Central memory CD4-positive, alpha-beta T cell (primary cell): Measurements from ENCODE around the gene INPP5A.
"Not testable (repeated sequence)": the region's sequence is repeated elsewhere in the genome, so short reads cannot be mapped to it uniquely, and the experiment has no call there.

ENCODE experiments used
- DNase-seq: peaks from one replicate; pipeline ENCODE4 v3.0.0; 2022

Gene INPP5A

DNA sequence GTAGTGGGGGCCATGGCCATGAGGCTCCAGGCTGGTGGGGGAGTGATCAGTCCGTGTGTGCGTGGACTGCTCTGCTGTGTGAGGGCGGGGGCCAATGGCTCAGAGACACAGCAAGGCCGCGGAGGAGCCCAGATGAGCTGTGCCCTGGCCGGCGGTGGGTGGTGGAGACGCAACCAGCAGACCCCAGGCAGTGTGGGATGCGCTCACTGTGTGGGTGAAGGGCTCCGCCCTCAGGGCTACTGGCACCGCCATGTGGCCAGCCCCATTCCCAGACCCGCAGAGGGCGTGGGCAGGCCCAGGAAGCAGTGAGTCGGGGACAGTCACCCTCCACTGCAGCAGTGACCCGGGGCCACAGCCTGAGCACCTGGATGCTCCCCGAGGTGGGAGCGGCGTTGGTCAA, 239.2 kb downstream of the INPP5A start:
- DNase-seq: no peak

DNA sequence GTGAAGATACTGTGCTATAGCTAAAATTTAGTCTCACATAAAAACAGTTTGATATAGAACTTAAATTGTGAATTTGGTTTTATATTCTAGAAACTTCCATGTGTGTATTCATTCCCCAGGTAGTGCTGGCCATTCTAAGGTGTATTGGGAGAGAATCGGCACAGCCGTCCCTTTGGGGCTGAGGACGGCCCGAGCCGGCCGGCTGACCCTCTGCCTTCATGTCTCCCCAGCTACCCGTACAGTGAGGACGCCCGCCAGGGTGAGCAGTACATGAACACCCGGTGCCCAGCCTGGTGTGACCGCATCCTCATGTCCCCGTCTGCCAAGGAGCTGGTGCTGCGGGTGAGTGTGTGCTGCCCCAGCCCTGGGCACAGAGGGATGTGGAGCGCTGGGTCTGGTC, 239.9 kb downstream of the INPP5A start:
- DNase-seq: no peak

DNA sequence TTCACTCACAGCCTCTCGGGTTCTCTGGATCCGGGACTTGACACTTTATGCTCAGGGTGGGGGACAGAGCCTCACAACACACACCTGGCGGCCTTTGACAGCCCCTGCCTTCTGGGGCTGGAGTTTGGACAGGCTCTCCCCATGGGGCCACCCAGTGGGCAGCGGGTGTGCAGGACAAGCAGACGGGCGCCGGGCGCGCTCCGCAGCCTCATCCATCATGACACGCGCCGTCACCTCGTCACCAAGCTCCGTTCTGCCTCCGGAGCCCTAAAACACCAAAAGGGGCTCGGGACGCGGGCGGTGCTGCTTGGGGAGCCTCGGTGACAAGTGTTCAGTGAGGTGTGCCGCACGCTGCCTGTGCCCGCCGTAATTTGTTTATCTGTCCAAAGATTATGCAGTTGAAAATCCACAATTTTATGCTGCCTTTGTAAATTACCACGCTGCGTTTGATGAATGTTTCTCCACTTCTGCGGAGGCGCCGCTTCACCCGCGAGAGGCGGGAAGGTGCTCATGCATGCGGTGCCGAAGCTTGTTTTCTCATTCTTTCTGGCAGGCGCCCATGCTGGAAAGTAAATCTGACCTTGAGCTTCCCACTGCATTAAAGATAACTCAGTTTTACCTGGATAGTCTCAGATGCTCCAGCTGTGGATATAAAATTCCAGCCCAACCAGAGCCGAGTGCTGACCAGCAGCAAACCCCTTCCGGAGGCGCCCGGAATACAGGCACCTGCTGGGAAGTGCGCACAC, 242.1 kb downstream of the INPP5A start:
- DNase-seq: no peak

DNA sequence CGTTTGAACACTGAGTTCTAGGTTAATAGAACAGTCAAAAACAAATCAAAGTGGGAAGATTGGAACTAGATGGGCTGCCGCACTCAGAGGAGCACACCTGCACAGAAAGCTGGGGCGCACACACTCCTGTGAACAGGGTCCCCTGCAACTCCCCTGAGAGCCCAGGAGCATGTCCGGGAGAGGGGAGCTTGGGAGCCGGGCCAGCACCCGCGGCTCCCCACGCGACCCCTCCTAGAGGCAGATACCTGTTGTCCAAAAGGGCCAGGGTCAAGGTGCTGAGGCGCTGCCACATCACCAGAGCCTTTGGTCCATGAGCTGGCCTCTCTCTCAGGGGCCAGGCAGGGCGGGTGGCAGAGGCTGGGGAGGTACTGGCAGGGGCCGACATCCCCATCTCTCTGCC, 242.8 kb downstream of the INPP5A start:
- DNase-seq: no peak

DNA sequence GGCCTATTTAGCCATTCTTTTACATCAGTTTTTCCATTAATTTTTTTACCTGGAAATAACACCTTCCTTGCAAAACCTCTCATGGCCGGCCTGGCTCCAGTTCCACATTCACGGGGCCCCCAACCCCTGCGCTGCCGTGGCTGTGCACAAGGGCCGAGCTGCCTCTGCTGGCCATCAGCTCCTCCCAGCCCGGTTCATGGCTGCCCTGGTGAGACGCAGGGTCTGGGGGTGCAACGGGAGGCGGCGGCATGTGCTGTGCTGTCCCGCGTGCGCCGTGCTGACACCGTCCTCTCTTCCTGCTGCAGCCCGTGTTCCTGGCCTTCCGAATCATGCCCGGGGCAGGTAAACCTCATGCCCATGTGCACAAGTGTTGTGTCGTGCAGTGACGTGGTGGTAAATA, 244.0 kb downstream of the INPP5A start:
- DNase-seq: no peak

DNA sequence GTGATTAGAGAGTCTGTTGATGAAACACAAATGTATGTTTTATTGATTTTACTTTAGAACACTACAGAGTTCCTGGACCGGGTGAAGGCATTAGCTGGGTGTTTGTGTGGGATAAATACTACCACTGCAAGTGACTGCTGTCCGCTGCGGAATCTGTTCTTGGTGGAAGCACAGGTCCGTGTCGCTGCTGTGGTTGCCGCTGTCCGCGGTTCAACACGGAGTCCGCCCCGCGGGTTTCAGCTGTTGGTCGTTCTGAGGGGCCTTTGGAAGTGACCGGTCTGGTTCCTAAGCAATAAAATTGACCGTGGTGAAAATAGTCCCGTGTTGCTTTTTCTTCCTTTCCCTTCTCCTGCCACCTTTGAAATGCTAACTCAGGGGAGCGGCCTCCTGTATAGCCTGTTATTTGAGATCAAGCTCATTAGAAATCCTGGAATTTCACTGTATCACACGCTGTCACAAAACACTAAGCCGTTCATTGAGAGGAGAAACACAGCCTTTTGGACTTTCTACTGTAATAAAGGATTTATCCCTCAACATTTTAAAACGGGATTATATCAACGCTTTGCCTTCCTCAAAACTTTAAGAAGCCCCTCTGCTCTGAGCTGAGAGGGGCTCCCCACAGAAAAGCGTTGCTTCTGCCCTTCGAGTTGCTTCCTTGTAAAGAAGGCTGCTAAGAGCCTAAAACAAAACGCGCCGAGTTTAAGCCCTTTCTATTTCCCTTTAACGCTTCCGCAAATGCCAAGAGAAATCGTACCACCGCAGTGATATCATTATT, 245.8 kb downstream of the INPP5A start:
- no peak for DNase-seq

DNA sequence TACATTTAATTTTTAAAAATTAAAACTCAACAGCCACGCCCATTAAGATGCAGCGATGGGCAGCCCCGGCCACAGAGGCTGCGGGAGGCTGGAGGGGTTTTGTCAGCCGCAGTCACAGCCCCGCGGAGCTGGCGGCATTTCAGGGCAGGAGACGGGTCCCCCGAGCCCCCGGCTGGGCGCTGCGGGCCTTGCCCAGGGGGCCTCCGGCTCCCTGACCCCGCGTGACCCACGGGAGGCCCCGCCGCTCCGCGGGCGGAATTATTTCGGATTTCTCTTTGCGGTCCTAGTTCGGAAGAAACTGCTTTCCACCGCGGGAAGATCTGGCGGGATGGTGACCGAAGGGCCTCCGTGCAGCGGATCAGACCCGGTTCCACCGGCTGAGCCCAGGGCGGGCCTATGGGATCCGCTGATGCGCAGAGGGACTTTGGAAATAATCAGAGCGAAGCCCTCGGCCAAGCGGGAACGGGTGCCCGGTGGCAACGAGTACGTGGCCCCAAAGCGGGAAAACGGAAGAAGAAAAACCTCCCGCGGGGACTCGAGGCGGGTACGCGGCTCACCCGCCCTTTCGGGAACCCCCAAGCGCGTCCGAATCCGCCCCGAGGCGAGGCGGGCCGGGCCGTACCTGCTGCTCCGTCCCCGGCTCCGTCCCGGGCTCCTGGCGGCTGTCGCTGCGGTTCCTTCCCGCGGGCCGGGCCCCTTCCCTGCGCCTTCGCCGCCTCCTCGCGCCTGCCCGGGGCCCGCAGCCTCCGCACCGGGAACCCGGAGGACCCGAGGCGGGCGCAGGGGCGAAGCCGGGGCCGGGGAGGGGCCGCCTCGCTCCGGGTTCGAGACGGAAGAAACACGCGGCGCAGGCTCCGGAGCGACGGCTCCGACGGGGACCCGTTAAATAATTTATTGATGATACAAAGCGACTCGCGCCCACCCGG, 246.6 kb downstream of the INPP5A start:
- no peak for DNase-seq

DNA sequence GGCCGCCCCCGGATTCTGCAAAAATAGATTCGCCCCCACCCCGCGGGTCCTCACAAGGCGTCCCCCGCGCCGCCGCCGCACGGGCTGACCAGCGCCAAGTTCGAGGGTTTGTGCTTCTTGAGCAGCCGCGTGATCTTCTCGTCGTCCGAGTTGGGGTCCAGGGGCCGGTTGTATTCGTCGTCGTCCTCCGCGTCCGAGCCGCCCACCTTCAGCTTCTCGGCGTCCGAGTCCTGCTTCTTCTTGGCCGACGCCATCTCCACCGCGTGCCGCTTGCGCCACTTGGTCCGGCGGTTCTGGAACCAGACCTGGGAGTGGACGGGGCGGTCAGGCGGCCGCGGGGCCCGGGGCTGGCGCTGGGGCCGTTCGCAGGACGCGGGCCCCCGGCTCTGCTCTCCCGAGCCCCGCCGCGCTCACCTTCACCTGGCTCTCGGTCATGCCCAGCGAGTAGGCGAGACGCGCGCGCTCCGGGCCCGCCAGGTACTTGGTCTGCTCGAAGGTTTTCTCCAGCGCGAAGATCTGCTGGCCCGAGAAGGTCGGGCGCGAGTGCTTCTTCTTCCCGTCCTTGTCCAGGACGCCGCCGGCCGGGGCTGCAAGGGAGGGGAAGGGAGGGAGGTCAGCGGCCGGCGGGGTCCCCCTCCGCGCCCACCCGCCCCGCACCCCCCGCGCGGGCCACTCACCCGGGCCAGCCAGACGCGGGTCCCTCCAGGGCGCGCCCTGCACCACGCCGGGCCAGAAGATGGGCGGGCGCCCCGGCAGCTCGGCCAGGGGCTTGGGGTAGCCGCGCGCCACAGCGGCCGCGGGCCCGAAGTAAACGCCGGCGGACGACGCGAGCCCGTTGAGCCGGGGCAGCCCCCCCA, 247.5 kb downstream of the INPP5A start:
- DNase-seq: no peak

DNA sequence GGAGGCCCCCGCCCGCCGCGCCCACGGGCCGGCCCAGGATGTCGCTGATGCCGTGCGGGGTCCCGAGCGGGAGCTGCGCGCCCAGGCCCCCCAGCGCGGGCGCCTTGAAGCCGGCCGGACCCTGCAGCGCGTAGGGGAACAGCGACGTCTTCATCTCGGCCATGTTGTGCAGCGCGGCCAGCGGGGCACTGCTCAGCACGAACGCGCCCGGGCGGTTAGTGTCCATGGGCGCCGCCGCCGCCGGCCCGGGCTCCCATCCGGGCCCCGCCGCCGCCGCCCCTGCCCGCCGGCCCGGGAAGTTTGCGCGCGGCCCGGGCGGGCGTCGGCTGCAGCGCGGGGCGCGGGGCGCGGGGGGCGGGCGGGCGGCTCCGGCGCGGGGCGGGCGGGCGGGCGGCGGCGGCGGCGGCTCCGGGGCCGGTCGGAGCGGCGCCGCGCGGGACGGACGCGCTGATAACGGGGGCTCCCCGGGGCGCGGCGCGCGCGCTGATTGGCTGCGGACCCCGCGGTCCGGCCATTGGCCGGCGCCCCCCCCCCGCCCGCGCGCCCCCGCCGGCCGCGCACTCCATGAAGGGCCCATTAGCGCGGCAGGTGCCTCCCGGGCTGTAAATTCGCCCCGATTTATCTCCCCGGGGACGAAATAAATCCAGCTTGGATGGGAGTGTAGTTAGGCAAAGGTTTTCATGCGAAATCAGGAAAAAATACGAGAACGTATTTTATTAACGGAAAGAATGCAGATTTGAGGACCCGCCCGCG, 248.3 kb downstream of the INPP5A start, which contains the start of gene NKX6-2:
TSS of gene NKX6-2 (minus strand) at position 425 of the 753 bp plus-strand sequence. CDS start at position 226, 199 bp downstream.
- no peak for DNase-seq

DNA sequence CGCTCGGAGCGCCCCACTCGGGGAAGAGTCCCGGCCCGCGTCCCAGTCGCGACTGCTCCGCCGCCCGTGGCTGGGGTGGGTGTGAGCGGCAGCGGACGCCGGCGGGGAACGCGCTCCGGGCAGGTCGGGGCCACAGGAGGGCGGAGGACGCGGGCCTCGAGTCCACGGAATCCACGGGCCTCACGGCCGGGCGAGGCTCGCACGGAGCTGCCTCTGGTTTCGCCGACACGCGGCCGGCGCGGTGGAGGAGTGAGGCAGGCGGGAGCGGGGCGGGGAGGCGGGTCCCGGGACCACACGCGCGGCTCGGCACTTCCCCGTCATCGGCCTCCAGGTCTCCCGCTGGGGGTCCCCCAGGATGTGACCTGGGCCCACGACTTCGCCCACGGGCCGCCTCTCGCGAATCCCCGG, 248.9 kb downstream of the INPP5A start:
- DNase-seq: no peak

DNA sequence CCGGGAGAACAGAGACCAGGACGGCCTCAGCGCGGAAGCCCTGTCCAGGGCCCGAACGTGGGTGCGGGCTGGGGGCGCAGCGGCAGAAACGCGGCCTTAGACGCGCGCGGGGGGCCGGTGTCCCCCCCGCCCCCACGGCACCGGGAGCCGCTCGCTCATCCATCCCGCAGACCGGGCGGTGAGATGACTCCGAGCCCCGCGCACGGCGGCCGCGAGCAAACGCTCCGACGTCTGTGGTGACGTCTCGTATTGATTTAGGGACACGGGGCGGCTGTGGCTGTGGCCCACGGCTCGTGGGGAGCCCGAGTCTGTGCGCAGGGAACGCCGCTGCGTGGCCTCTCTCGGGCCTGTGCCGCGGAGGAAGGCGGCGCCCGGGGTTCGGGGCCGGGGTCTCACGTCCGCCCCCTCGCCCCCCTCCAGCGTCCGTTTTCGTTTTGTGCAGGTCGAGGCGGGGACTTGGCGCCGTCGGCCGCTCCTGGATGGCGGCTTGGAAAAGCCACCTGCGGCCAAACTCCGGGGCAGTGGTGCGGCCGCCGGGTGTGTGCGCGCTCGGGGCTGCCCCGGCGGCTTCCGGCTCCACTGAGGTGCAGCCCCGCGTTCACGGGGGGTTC, 249.4 kb downstream of the INPP5A start:
- no peak for DNase-seq

DNA sequence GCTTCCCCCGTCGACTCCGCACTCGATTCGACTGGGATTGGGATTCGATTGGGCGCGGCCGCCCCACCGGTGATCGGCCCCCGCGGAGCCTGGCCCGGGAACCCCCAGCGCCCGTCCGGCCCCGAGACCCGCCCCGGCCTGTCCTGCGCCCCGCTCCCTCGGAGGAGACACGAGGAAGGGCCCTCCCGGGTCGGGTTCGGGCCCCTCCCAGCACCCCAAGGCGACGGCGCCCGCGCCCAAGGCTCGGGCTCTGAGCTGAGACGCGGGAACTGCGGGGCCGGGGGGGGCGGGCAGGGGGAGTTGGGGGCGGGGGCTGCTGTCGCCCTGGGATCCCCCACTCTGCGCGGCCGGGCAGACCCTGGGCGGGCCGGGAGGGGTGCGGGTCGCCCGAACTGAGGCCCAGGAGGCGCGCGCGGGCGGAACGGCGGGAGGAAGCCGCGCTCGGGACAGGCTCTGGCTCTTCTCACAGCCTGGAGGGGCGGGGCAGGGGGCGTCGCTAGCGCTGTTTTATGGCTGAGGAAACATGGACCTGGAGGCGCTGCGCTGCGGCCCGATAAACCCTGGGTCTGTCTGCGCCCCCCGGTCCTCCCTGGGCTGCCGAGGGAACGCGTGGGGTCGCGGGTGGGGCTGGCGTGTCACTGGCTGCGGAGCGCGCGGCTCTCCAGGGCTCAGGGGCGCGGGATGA, 250.1 kb downstream of the INPP5A start:
- DNase-seq: no peak

DNA sequence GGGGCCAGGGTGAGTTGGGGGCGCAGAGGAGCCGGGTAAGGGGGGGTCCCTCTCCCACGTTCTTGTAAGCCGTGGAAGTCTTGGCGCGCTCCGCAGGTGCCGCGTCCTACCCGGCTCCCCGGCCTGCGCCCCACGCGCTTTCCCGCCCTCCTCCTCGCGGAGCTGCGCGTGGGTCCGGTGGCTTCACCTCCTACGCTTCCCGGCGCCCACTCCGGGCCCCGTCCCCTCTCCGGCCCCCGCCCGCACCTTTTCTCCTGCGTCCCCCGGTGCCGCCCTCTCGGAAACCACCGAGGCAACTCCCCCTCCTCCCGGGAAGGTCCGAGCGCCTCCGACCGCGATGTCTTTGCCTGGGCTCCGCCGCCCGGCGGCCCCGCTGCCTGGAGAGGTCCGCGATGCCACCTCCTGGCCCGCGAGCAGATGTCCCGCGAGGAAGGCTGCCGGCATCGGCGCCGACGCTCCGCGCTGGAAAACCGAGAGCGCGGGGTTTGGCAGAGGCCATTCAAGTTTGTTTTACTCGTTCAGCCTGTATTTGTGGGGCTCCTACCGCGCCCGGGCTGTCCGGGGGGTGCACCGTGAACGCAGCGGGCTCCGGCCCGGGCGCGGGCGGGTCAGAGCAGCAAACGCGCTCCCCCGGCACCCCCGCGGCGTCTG, 250.7 kb downstream of the INPP5A start:
- no peak for DNase-seq

DNA sequence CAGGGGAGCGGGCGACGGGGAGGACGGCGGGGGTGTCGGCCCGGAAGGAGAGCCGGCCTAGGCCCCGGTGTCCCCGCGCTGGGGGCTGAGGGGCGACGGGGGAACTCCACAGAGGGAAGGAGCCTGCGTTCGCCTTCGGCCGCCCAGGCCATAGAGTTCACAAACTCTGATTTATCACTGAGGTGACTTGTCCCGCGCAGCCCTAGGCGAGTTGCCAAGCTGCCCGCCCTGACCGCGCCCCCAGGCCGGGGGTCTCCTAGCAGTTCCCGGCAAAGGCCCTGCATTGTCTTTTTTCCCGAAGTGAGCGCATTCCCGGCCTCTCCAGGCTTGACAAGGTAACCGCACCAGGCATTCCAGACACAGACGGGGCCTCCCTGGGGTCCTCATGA, 251.2 kb downstream of the INPP5A start:
- no peak for DNase-seq

DNA sequence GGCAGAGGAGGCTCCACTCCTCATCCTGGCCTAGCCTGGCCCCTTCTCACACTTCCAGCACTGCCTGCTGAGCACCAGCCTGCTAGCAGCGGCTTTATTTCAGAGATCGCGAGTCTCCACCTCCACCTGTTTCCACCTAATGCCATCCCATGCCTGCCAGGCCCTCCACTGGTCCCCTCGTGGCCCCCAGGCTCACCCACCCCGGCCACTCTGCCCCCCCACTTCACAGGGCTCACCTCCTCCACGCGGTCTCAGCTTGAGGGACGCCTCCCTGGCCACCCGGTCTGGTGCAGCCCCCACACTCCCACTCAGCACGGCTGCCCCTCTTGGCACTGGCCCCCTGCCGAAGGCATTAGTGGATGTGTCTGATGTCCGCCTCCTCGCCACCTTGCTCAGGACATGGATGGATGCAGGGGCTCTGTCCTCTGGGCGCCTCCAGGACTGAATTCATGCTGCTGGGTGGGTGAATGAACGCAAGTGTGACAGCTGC, 252.1 kb downstream of the INPP5A start:
- DNase-seq: no peak

DNA sequence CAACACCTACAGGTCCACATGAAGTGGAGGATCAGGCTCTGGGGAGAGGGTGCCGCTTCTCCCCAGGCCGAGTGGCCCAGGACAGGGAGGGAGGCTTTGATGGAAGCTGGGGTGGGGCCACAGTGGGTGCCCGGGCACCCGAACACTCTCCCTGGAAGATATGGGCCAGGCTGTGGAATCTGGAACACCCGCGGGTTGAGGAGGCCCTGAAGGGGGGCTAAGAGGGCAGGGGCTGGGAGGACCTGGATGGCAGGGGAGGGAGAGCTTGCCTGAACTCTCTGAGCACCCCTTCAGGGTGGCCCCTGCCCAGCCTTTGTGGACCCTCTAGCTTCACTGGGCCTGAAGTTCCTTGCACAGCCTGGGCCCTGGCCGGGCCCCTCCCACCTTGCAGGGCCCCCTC, 252.9 kb downstream of the INPP5A start:
- DNase-seq: no peak

DNA sequence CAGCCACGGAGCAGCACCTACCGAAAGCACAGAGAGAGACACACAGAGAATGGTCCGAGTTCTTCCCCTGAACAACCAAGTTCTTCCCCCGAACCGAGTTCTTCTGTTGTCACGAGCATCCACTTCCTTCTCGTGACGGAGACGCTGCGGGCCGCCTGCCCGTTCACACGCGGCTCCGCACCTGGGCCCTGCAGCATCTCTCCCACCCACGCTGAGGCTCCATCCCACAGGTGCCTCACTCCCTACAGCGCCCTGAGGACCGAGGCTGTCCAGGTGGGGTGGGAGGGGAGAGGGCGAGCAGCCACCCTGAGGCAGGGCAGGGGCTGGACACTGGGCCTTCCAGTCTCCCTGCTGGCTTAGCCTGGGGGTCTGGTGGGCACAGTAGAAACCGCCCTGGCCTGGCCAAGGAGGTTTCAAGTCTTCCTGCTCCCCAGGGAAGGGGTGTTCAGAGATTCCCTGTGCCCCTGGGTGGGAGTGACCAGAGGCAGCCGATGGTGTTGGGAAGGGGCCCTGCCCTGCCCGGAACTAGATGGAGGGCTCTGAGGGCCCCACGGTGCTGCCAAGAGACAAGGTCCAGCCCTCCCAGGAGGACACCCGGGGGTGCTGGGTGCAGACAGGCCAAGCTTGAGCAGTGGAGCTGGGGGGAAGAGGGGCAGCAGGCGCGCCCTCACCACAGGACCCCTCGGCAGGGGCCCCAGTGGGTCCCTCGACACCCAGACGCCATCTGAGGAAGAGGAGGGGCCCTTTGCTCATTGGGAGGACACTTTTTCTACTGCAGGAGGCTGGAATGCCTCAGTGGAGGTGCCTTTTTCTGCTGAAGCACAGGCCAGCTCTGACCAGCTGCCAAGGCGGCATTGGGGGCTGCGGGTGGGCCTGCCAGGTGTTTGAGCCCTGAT, 253.6 kb downstream of the INPP5A start:
- DNase-seq: no peak

DNA sequence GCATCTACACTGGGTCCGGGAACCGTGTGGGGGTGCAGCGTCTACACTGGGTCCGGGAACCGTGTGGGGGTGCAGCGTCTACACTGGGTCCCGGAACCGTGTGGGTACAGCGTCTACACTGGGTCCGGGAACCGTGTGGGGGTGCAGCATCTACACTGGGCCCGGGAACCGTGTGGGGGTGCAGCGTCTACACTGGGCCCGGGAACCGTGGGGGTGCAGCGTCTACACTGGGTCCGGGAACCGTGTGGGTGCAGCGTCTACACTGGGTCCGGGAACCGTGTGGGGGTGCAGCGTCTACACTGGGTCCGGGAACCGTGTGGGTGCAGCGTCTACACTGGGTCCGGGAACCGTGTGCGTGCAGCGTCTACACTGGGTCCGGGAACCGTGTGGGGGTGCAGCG, 254.5 kb downstream of the INPP5A start:
- not testable (repeated sequence) for DNase-seq

DNA sequence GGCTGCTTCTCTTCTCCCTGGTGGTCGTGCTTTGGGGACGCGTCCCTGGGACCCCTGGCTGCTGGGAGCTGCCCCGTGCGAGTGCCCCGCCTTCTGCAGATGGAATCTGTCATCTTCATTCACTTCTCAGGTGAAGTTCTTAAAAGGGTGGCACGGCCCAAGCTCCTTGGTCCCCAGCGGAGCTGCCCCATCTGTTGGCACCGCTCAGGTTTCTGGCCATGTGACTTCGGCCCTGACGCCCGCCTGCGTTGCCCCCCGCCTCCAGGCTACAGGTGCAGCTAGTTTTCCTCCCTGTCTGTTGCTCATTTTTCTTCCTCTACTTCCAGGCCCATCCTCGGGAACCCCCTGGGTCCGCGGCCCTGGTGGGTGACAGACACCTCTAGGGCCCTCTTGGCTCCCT, 255.2 kb downstream of the INPP5A start:
- DNase-seq: no peak
